ENCODE measurements around the gene SMAD2.

- TF ChIP-seq GATA2 (IDR thresholded peaks at IDR 0.05; ENCODE audit: low read depth, low read length) (no peak), GATA3 (IDR thresholded peaks at IDR 0.05; ENCODE audit: low read depth, low read length) (no peak)
Observed at GRCh38 chr18:47802802-47803201, 127.7 kb downstream of the SMAD2 start.
